Smooth muscle cell (in vitro differentiated cells): ENCODE data around the gene NPAT. TPM values are rescaled to one million over a fixed set of nuclear protein-coding genes. Genes with fewer than 3 reads are reported as not detected.

Experiments used
- DNase-seq: peaks from one replicate; lab custom pipeline; 2025; ENCODE audit not compliant: unreplicated experiment; lab: John Stamatoyannopoulos, UW
- H2AFZ ChIP-seq: fragments of 200-600 bp; sonication (generic); 2 replicates; pipeline ENCODE4 v1.6.0; 2016; ENCODE audit warnings: antibody characterized with exemption, low read depth, mild to moderate bottlenecking
- H3F3A ChIP-seq: fragments of 200-600 bp; sonication (generic); 2 replicates; pipeline ENCODE4 v1.6.0; 2017; ENCODE audit warnings: antibody characterized with exemption, low read depth
- H3K27ac ChIP-seq: fragments of 200-600 bp; sonication (generic); 2 replicates; pipeline ENCODE4 v1.5.1; 2016; ENCODE audit warnings: low read depth, mild to moderate bottlenecking
- H3K27me3 ChIP-seq: fragments of 200-600 bp; sonication (generic); 2 replicates; pipeline ENCODE4 v1.6.1; 2016; ENCODE audit warnings: low read depth, mild to moderate bottlenecking
- H3K36me3 ChIP-seq: fragments of 200-600 bp; sonication (generic); 2 replicates; pipeline ENCODE4 v1.5.1; 2016; ENCODE audit warnings: low read depth
- H3K4me1 ChIP-seq: fragments of 200-600 bp; sonication (generic); 2 replicates; pipeline ENCODE4 v1.5.1; 2016; ENCODE audit warnings: low read depth
- H3K4me2 ChIP-seq: fragments of 200-600 bp; sonication (generic); 2 replicates; pipeline ENCODE4 v1.6.0; 2016; ENCODE audit warnings: mild to moderate bottlenecking
- H3K4me3 ChIP-seq: fragments of 200-600 bp; sonication (generic); 2 replicates; pipeline ENCODE4 v1.5.1; 2016; ENCODE audit warnings: mild to moderate bottlenecking
- H3K79me2 ChIP-seq: fragments of 200-600 bp; sonication (generic); 2 replicates; pipeline ENCODE4 v1.6.0; 2016; ENCODE audit warnings: low read depth, mild to moderate bottlenecking
- H3K9ac ChIP-seq: fragments of 200-600 bp; sonication (generic); 2 replicates; pipeline ENCODE4 v1.6.0; 2016; ENCODE audit warnings: low read depth
- H3K9me3 ChIP-seq: fragments of 200-600 bp; sonication (generic); replicated peaks from 2 replicates; pipeline ENCODE4 v1.5.1; 2016; ENCODE audit warnings: low read depth
- H4K20me1 ChIP-seq: fragments of 200-600 bp; sonication (generic); 2 replicates; pipeline ENCODE4 v1.6.0; 2016; ENCODE audit warnings: low read depth
- CTCF ChIP-seq: fragments of 200-600 bp; sonication (generic); IDR thresholded peaks from 2 replicates; pipeline ENCODE4 v1.5.1; 2017; ENCODE audit warnings: borderline replicate concordance, mild to moderate bottlenecking, antibody characterized with exemption; ENCODE audit not compliant: insufficient read depth, poor library complexity, severe bottlenecking
- WGBS: methylation state at CpG from one replicate; pipeline ENCODE4 v1.1.7; 2016; ENCODE audit warnings: low lambda C conversion rate; 5-methylcytosine and 5-hydroxymethylcytosine counted together
- polyA plus RNA-seq: library from polyadenylated mRNA; unstranded; fragments of >200 nt; fragmentation: Nextera tagmentation; extraction: Ambion mirVana; gene quantifications from 2 replicates; pipeline ENCODE4 v1.2.1, GENCODE V29; 2016
- total RNA-seq: library from RNA; depleted of rRNA; stranded (reverse); fragments of >200 nt; gene quantifications from 2 replicates; pipeline ENCODE4 v1.2.3, GENCODE V29; 2014

NPAT gene
- total and polyA plus RNA-seq, 2 experiments from 2014 or later: 6.2 to 21.5 TPM

- peak overlapping the region; percentile 78 for H3K4me3 ChIP-seq
- no peaks in the 10 kb centered on the region for H3K27me3 ChIP-seq
- WGBS: 92% methylated on average over 14 of the region's 14 CpGs
- no peak overlapping the region for H3K9ac ChIP-seq
- H3K9me3 ChIP-seq: no peaks in the 10 kb centered on the region
- no peak overlapping the region for H3K27ac ChIP-seq
- H2AFZ ChIP-seq: no peak overlapping the region
- peaks cover 7% of the 10 kb centered on the region for H3F3A ChIP-seq
- no peak for DNase-seq
- peaks cover 2% of the 10 kb centered on the region for H4K20me1 ChIP-seq
- H3K36me3 ChIP-seq: peaks cover 6% of the 10 kb centered on the region
- H3K4me1 ChIP-seq: peaks cover 23% of the 10 kb centered on the region
- no peak for TF ChIP-seq CTCF
- peak overlapping the region; percentile 92 for H3K4me2 ChIP-seq
- H3K79me2 ChIP-seq: peaks cover 45% of the 10 kb centered on the region
Observed at GRCh38 chr11:108224911-108225786, 2.7 kb upstream of the NPAT start.

GRCh38 chr11:108224366-108224765, 1.9 kb upstream of the NPAT start:
- no peak for DNase-seq
- H4K20me1 ChIP-seq: peaks cover 8% of the 10 kb centered on the region
- peak overlapping the region; percentile 78 for H3K4me3 ChIP-seq
- peaks cover 53% of the 10 kb centered on the region for H3K79me2 ChIP-seq
- peak overlapping the region; percentile 92 for H3K4me2 ChIP-seq
- 78% methylated on average over 4 of the region's 4 CpGs for WGBS
- H3K9me3 ChIP-seq: no peaks in the 10 kb centered on the region
- no peaks in the 10 kb centered on the region for H3K27me3 ChIP-seq
- no peak for TF ChIP-seq CTCF
- no peak overlapping the region for H2AFZ ChIP-seq
- H3K9ac ChIP-seq: no peak overlapping the region
- peaks cover 23% of the 10 kb centered on the region for H3K4me1 ChIP-seq
- H3K36me3 ChIP-seq: peaks cover 5% of the 10 kb centered on the region
- peaks cover 7% of the 10 kb centered on the region for H3F3A ChIP-seq
- peak overlapping the region; percentile 78 for H3K27ac ChIP-seq

GRCh38 chr11:108223348-108224149, 1.1 kb upstream of the NPAT start:
- H4K20me1 ChIP-seq: peaks cover 16% of the 10 kb centered on the region
- peak overlapping the region; percentile 78 for H3K27ac ChIP-seq
- H3K4me3 ChIP-seq: peak overlapping the region; percentile 78
- peak overlapping the region; percentile 66 for H3K9ac ChIP-seq
- H3F3A ChIP-seq: peaks cover 7% of the 10 kb centered on the region
- peaks cover 61% of the 10 kb centered on the region for H3K79me2 ChIP-seq
- H3K4me1 ChIP-seq: peaks cover 23% of the 10 kb centered on the region
- no peaks in the 10 kb centered on the region for H3K27me3 ChIP-seq
- no peak for DNase-seq
- WGBS: 11% methylated on average over 20 of the region's 20 CpGs
- H3K9me3 ChIP-seq: no peaks in the 10 kb centered on the region
- no peak for TF ChIP-seq CTCF
- H3K36me3 ChIP-seq: no peaks in the 10 kb centered on the region
- peak overlapping the region; percentile 92 for H3K4me2 ChIP-seq
- peak overlapping the region; percentile 92 for H2AFZ ChIP-seq
